LNCAP (cell line): ENCODE data around the gene ABHD11.

Source experiments
- CTCF ChIP-seq: fragments of 450-650 bp; IDR thresholded peaks from 2 replicates; pipeline ENCODE4 v1.5.1; 2017; ENCODE audit warnings: mild to moderate bottlenecking

Gene ABHD11

GRCh38 chr7:73738612-73739386 is at the start of gene ABHD11:
Gene ABHD11, minus strand, starts transcription at chr7:73738802. Its CDS starts 32 bp downstream, at chr7:73738770.
- TF ChIP-seq CTCF, result no peak

- no peak for TF ChIP-seq CTCF
Measured at GRCh38 chr7:73786588-73786987, 48.0 kb upstream of the ABHD11 start.

- no peak for TF ChIP-seq CTCF
Measured at GRCh38 chr7:73779517-73779916, 40.9 kb upstream of the ABHD11 start.

- TF ChIP-seq CTCF, result no peak
Measured at GRCh38 chr7:73778801-73779389, 40.3 kb upstream of the ABHD11 start.

- TF ChIP-seq CTCF, result no peak
Measured at GRCh38 chr7:73774923-73775322, 36.3 kb upstream of the ABHD11 start.

- no peak for TF ChIP-seq CTCF
Measured at GRCh38 chr7:73773700-73774517, 35.3 kb upstream of the ABHD11 start.

GRCh38 chr7:73770860-73771670 is 32.5 kb upstream of the ABHD11 start:
- no peak for TF ChIP-seq CTCF
